ENCODE data around the gene FRMD6.
A peak's percentile ranks its signal among the peaks of the same experiment; 100 is the strongest.

The FRMD6 gene

DNA sequence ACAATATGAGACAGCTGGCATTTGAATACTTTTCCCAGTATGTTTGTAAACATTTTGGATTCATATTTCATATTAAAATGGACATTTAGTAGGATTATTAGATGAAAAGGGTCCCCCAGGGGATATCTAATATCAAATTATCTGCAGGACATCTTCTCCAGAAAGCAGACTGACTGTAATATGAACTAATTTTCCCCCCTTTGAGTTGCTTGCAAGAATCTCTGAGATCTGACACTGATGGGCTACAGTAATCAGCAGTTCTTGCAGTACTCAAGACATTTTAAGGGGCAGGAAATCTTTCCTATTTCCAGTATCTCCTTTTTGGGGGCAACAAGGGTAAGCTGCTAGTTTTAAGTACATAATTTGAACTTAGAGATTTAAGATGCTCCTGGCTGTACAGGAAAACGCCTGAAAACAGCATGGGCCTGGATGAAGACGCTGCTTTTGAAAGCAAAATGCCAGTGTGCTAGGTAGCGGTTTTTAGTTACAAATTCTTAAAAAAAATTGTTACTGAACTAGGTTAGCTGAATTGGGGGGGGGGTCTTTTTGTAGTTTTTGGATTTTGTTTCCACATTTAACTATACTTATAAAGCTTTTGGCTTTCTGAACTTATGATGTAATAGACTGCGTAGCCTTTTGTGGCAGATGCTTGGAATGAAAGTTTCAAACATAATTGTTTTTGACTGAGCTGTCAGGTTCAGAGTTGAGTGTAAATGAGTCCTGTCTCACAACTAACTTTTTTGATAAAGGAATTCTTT is 2.2 kb downstream of the FRMD6 start:
- peaks cover 2% of the 10 kb centered on the region for H3K4me1 ChIP-seq (ENCODE audit: control insufficient read depth, low read depth, low read length)
- H3K79me2 ChIP-seq (ENCODE audit: control insufficient read depth, insufficient read depth, low read length): peaks cover 43% of the 10 kb centered on the region
- H3K18ac ChIP-seq (ENCODE audit: low read length): peak overlapping the region; percentile 68
- no peak for DNase-seq
- no peaks in the 10 kb centered on the region for H3K27me3 ChIP-seq (ENCODE audit: insufficient read depth, low read length, poor library complexity)
- H2AK5ac ChIP-seq (ENCODE audit: low read length): no peak overlapping the region
- no CpG with 5 or more reads among the region's 4 CpGs for WGBS (ENCODE audit: extremely low coverage, insufficient coverage, low lambda C conversion rate)
- H3K9ac ChIP-seq (ENCODE audit: low read length): peak overlapping the region; percentile 56
- no peak overlapping the region for H3K27ac ChIP-seq (ENCODE audit: low read depth, low read length)
- no peak overlapping the region for H3K4me3 ChIP-seq (ENCODE audit: low read length)
- H2BK15ac ChIP-seq (replicated peaks; ENCODE audit: low read depth): peak overlapping the region; percentile 92
- peaks cover 5% of the 10 kb centered on the region for H3K79me1 ChIP-seq (ENCODE audit: low read length)
- H3K23ac ChIP-seq (ENCODE audit: low read length): no peak overlapping the region
- H3K4me2 ChIP-seq (ENCODE audit: low read length): peak overlapping the region; percentile 17
- no peak overlapping the region for H4K8ac ChIP-seq (ENCODE audit: low read depth, low read length)
- H3K56ac ChIP-seq (ENCODE audit: low read length): peak overlapping the region; percentile 71
- no peaks in the 10 kb centered on the region for H3K36me3 ChIP-seq (ENCODE audit: control insufficient read depth, insufficient read depth, low read length)
- no peak overlapping the region for H2BK120ac ChIP-seq (ENCODE audit: low read depth, low read length)
- no peak overlapping the region for H4K5ac ChIP-seq (ENCODE audit: low read length)
- H3K4ac ChIP-seq (ENCODE audit: low read depth, low read length): peak overlapping the region; percentile 55
- no peak overlapping the region for H2BK5ac ChIP-seq (ENCODE audit: low read length)

DNA sequence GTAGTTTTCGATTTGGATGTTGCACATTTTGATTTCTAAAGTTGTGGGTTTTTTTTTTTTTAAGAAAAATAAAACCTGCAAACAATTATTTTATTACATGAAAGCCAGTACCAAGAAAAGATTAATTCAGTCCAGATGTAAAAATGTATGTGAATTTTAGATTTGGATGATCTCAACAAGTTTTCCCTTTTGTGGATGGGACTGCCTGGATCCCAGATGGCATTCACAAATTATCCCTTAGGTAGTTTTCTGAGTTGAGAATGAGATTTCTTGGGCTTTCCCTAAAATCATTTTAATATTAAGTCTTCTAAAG is 2.8 kb downstream of the FRMD6 start:
- Histone ChIP-seq H2BK120ac (ENCODE audit: low read depth, low read length) (no peak overlapping the region), H3K23ac (ENCODE audit: low read length) (no peak overlapping the region), H3K4me1 (ENCODE audit: control insufficient read depth, low read depth, low read length) (peaks cover 2% of the 10 kb centered on the region), H3K9ac (ENCODE audit: low read length) (no peak overlapping the region), H3K56ac (ENCODE audit: low read length) (no peak overlapping the region), H4K8ac (ENCODE audit: low read depth, low read length) (no peak overlapping the region), H2BK15ac (replicated peaks; ENCODE audit: low read depth) (no peak overlapping the region), H3K27me3 (ENCODE audit: insufficient read depth, low read length, poor library complexity) (no peaks in the 10 kb centered on the region), H3K79me1 (ENCODE audit: low read length) (peaks cover 7% of the 10 kb centered on the region), H4K5ac (ENCODE audit: low read length) (no peak overlapping the region), H3K36me3 (ENCODE audit: control insufficient read depth, insufficient read depth, low read length) (no peaks in the 10 kb centered on the region), H3K18ac (ENCODE audit: low read length) (no peak overlapping the region), H3K4me2 (ENCODE audit: low read length) (no peak overlapping the region), H3K4me3 (ENCODE audit: low read length) (no peak overlapping the region), H3K27ac (ENCODE audit: low read depth, low read length) (no peak overlapping the region), H3K79me2 (ENCODE audit: control insufficient read depth, insufficient read depth, low read length) (peaks cover 47% of the 10 kb centered on the region), H2AK5ac (ENCODE audit: low read length) (no peak overlapping the region), H2BK5ac (ENCODE audit: low read length) (no peak overlapping the region), H3K4ac (ENCODE audit: low read depth, low read length) (no peak overlapping the region)
- DNase-seq: no peak
- no CpG with 5 or more reads among the region's 1 CpG for WGBS (ENCODE audit: extremely low coverage, insufficient coverage, low lambda C conversion rate)

DNA sequence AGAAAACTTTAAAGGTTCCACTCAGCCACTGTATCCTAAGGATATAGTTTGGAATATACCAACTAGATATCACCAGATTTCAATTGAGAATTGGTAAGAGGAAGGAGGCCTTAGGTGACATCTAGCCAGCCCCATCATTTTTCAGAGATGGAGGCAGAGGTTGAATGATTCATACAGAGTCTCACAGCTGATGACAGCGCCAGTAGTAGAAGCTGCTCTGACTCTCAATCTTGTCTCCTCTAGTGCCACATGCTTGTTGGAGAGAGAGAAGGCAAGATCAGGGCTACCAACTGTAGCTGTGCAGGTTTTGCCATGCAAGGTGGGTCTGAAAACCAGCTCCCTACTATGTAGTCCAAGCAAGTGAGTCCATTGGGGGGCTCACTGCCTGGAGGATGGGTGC is 6.1 kb downstream of the FRMD6 start:
- Histone ChIP-seq H3K36me3 (ENCODE audit: control insufficient read depth, insufficient read depth, low read length) (no peaks in the 10 kb centered on the region), H3K4me1 (ENCODE audit: control insufficient read depth, low read depth, low read length) (peaks cover 5% of the 10 kb centered on the region), H3K4ac (ENCODE audit: low read depth, low read length) (no peak overlapping the region), H3K9ac (ENCODE audit: low read length) (no peak overlapping the region), H2BK15ac (replicated peaks; ENCODE audit: low read depth) (no peak overlapping the region), H2BK120ac (ENCODE audit: low read depth, low read length) (no peak overlapping the region), H4K8ac (ENCODE audit: low read depth, low read length) (no peak overlapping the region), H3K4me3 (ENCODE audit: low read length) (no peak overlapping the region), H3K4me2 (ENCODE audit: low read length) (no peak overlapping the region), H2AK5ac (ENCODE audit: low read length) (no peak overlapping the region), H3K23ac (ENCODE audit: low read length) (no peak overlapping the region), H2BK5ac (ENCODE audit: low read length) (no peak overlapping the region), H4K5ac (ENCODE audit: low read length) (no peak overlapping the region), H3K79me2 (ENCODE audit: control insufficient read depth, insufficient read depth, low read length) (peaks cover 64% of the 10 kb centered on the region), H3K18ac (ENCODE audit: low read length) (no peak overlapping the region), H3K79me1 (ENCODE audit: low read length) (peaks cover 13% of the 10 kb centered on the region), H3K56ac (ENCODE audit: low read length) (no peak overlapping the region), H3K27ac (ENCODE audit: low read depth, low read length) (no peak overlapping the region), H3K27me3 (ENCODE audit: insufficient read depth, low read length, poor library complexity) (no peaks in the 10 kb centered on the region)
- no CpG with 5 or more reads among the region's 1 CpG for WGBS (ENCODE audit: extremely low coverage, insufficient coverage, low lambda C conversion rate)
- DNase-seq: no peak

DNA sequence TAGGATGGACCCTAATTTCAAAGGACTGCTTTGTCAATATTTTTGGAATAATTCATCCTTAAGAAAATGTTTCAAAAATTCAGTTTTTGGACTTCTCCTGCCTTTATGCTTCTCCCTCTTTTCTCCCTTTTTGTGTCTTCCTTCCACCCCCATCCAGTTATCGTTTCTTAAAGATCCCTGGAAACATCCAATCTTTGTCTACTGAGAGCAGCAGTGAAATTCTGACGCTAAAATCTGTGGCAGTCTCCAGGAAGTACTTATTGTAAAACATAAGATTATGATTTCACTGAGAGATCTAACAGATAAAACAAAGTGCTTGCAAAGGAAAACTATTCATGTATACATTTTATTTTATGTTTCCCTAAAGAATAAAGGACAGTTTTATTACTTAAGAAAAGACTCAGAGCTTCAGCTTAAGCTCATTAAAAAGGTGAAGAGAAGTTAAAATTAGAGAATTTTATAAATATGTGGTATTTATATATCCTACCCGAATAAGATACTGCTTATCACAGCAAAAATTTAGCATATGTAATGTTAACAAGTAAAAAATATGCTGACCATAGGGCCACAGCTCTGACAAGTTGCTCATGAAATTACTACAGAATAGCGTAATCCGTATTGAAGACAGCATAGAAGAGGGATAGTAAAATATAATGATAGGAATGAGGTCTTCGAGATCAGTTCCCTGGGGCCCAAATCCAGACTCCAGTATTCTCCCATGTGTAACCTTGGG is 6.9 kb downstream of the FRMD6 start:
- H2BK120ac ChIP-seq (ENCODE audit: low read depth, low read length): no peak overlapping the region
- no peak overlapping the region for H3K4me3 ChIP-seq (ENCODE audit: low read length)
- no peaks in the 10 kb centered on the region for H3K36me3 ChIP-seq (ENCODE audit: control insufficient read depth, insufficient read depth, low read length)
- H3K23ac ChIP-seq (ENCODE audit: low read length): no peak overlapping the region
- H3K79me2 ChIP-seq (ENCODE audit: control insufficient read depth, insufficient read depth, low read length): peaks cover 58% of the 10 kb centered on the region
- no peak overlapping the region for H3K27ac ChIP-seq (ENCODE audit: low read depth, low read length)
- no peak overlapping the region for H4K8ac ChIP-seq (ENCODE audit: low read depth, low read length)
- no peak overlapping the region for H2BK15ac ChIP-seq (replicated peaks; ENCODE audit: low read depth)
- H3K9ac ChIP-seq (ENCODE audit: low read length): no peak overlapping the region
- H3K27me3 ChIP-seq (ENCODE audit: insufficient read depth, low read length, poor library complexity): no peaks in the 10 kb centered on the region
- H3K4ac ChIP-seq (ENCODE audit: low read depth, low read length): no peak overlapping the region
- H3K4me1 ChIP-seq (ENCODE audit: control insufficient read depth, low read depth, low read length): peaks cover 5% of the 10 kb centered on the region
- H3K79me1 ChIP-seq (ENCODE audit: low read length): peaks cover 13% of the 10 kb centered on the region
- H2AK5ac ChIP-seq (ENCODE audit: low read length): no peak overlapping the region
- H2BK5ac ChIP-seq (ENCODE audit: low read length): no peak overlapping the region
- H3K4me2 ChIP-seq (ENCODE audit: low read length): no peak overlapping the region
- H3K56ac ChIP-seq (ENCODE audit: low read length): no peak overlapping the region
- DNase-seq: no peak
- H4K5ac ChIP-seq (ENCODE audit: low read length): no peak overlapping the region
- peak overlapping the region; percentile 75 for H3K18ac ChIP-seq (ENCODE audit: low read length)
- no CpG with 5 or more reads among the region's 6 CpGs for WGBS (ENCODE audit: extremely low coverage, insufficient coverage, low lambda C conversion rate)

DNA sequence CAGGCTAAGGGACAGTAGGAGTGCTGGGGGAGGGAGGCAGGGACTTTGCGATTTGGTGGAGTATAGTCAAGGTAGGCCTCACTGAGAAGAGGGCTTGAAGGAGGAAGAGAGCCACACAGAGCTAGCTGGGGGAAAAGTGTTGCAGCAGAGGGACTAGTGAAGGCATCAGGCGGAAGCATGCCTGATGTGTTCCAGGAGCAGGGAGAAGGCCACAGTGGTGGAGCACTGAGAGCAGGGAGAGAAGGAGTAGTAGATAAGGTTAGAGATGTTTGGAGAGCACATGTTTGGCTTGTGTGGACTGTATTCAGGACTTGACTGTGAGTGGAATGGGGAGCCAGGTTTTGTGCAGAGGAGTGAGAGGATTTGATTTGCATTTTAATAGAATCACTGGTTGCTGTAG is 9.0 kb downstream of the FRMD6 start:
- peaks cover 5% of the 10 kb centered on the region for H3K4me1 ChIP-seq (ENCODE audit: control insufficient read depth, low read depth, low read length)
- no peak overlapping the region for H2BK5ac ChIP-seq (ENCODE audit: low read length)
- H3K36me3 ChIP-seq (ENCODE audit: control insufficient read depth, insufficient read depth, low read length): no peaks in the 10 kb centered on the region
- H3K27me3 ChIP-seq (ENCODE audit: insufficient read depth, low read length, poor library complexity): no peaks in the 10 kb centered on the region
- no peak overlapping the region for H4K5ac ChIP-seq (ENCODE audit: low read length)
- no peak overlapping the region for H2AK5ac ChIP-seq (ENCODE audit: low read length)
- no peak overlapping the region for H2BK120ac ChIP-seq (ENCODE audit: low read depth, low read length)
- no CpG with 5 or more reads among the region's 2 CpGs for WGBS (ENCODE audit: extremely low coverage, insufficient coverage, low lambda C conversion rate)
- H3K27ac ChIP-seq (ENCODE audit: low read depth, low read length): no peak overlapping the region
- no peak for DNase-seq
- H3K18ac ChIP-seq (ENCODE audit: low read length): no peak overlapping the region
- no peak overlapping the region for H3K9ac ChIP-seq (ENCODE audit: low read length)
- H3K4ac ChIP-seq (ENCODE audit: low read depth, low read length): no peak overlapping the region
- no peak overlapping the region for H3K4me2 ChIP-seq (ENCODE audit: low read length)
- no peak overlapping the region for H3K56ac ChIP-seq (ENCODE audit: low read length)
- no peak overlapping the region for H3K23ac ChIP-seq (ENCODE audit: low read length)
- no peak overlapping the region for H2BK15ac ChIP-seq (replicated peaks; ENCODE audit: low read depth)
- H3K79me2 ChIP-seq (ENCODE audit: control insufficient read depth, insufficient read depth, low read length): peaks cover 58% of the 10 kb centered on the region
- no peak overlapping the region for H4K8ac ChIP-seq (ENCODE audit: low read depth, low read length)
- H3K79me1 ChIP-seq (ENCODE audit: low read length): peaks cover 19% of the 10 kb centered on the region
- H3K4me3 ChIP-seq (ENCODE audit: low read length): no peak overlapping the region
